Peyer's patch (tissue), 4 donors: ENCODE results near the gene DLK1. TPM values are rescaled to one million over a fixed set of nuclear protein-coding genes. Genes with fewer than 3 reads are reported as not detected.

Experiments
- DNase-seq, 3 donors: peaks; one replicate each; pipeline ENCODE4 v3.0.0-alpha.2; 2017 to 2019
- H3K27ac ChIP-seq, 4 donors: fragments of 200-600 bp; sonication (generic); one replicate each; pipeline ENCODE4 v1.5.1; 2016 to 2019
- H3K27me3 ChIP-seq, 2 donors: fragments of 200-600 bp; sonication (generic); one replicate each; pipeline ENCODE4 v1.5.1; 2019
- H3K36me3 ChIP-seq, 3 donors: fragments of 200-600 bp; sonication (generic); one replicate each; pipeline ENCODE4 v1.5.1; 2016 to 2019
- H3K4me1 ChIP-seq, 4 donors: fragments of 200-600 bp; sonication (generic); one replicate each; pipeline ENCODE4 v1.5.1; 2016 to 2019
- H3K4me3 ChIP-seq, 4 donors: fragments of 200-600 bp; sonication (generic); 1 replicate in 3 of 4; 2 replicates in 1 of 4; pipeline ENCODE4 v1.5.1; 2016 to 2019; ENCODE audit warnings: mild to moderate bottlenecking in 1 of 4
- H3K9me3 ChIP-seq, 4 donors: fragments of 200-600 bp; sonication (generic); one replicate each; pipeline ENCODE4 v1.5.1; 2016 to 2019; ENCODE audit warnings: mild to moderate bottlenecking in 1 of 4
- CTCF ChIP-seq, 6 experiments: fragments of 450-650 bp in 4 of 6; fragments of 200-600 bp in 2 of 6; sonication (generic) in 1 of 6; IDR thresholded peaks; one replicate each; pipeline ENCODE4 v1.5.1; 2017 to 2019; ENCODE audit warnings: antibody characterized with exemption in 6 of 6, mild to moderate bottlenecking in 3 of 6, moderate library complexity in 1 of 6
- POLR2A ChIP-seq, 2 donors: fragments of 450-650 bp; IDR thresholded peaks; one replicate each; pipeline ENCODE4 v1.5.1; 2017; ENCODE audit warnings: antibody characterized with exemption in 2 of 2, mild to moderate bottlenecking in 2 of 2, moderate library complexity in 2 of 2
- total RNA-seq, 4 donors: library from RNA; depleted of rRNA; stranded (reverse); fragments of >200 nt; gene quantifications; one replicate each; pipeline ENCODE4 v1.1.0, GENCODE V29; 2016

Gene DLK1
- total RNA-seq, 4 donors from 2014 or later = not detected

- H3K4me3 ChIP-seq = no peak overlapping the region
- H3K27ac ChIP-seq = no peak overlapping the region
- no peaks in the 10 kb centered on the region for H3K36me3 ChIP-seq
- H3K27me3 ChIP-seq = no peaks in the 10 kb centered on the region
- TF ChIP-seq POLR2A (IDR thresholded peaks at IDR 0.05) (no peak), CTCF (IDR thresholded peaks at IDR 0.05) (no peak)
- H3K4me1 ChIP-seq = no peaks in the 10 kb centered on the region
- H3K9me3 ChIP-seq = no peaks in the 10 kb centered on the region
- no peak for DNase-seq
Measured at GRCh38 chr14:100767003-100767787, 40.5 kb downstream of the DLK1 start.

- DNase-seq = no peak
- TF ChIP-seq CTCF (IDR thresholded peaks at IDR 0.05) (no peak), POLR2A (IDR thresholded peaks at IDR 0.05) (no peak)
- Histone ChIP-seq H3K4me3 (no peak overlapping the region), H3K4me1 (no peaks in the 10 kb centered on the region), H3K36me3 (no peaks in the 10 kb centered on the region), H3K27ac (no peak overlapping the region), H3K9me3 (no peaks in the 10 kb centered on the region), H3K27me3 (no peaks in the 10 kb centered on the region)
Measured at GRCh38 chr14:100767788-100768536, 41.3 kb downstream of the DLK1 start.

GRCh38 chr14:100769035-100769939 is 42.6 kb downstream of the DLK1 start:
- Histone ChIP-seq H3K36me3 (no peaks in the 10 kb centered on the region), H3K9me3 (no peaks in the 10 kb centered on the region), H3K4me1 (no peaks in the 10 kb centered on the region), H3K27ac (no peak overlapping the region), H3K27me3 (no peaks in the 10 kb centered on the region), H3K4me3 (no peak overlapping the region)
- TF ChIP-seq CTCF (IDR thresholded peaks at IDR 0.05) (no peak), POLR2A (IDR thresholded peaks at IDR 0.05) (no peak)
- DNase-seq = no peak

- Histone ChIP-seq H3K9me3 (no peaks in the 10 kb centered on the region), H3K27me3 (no peaks in the 10 kb centered on the region), H3K4me3 (no peak overlapping the region), H3K36me3 (no peaks in the 10 kb centered on the region), H3K4me1 (no peaks in the 10 kb centered on the region), H3K27ac (no peak overlapping the region)
- no peak for TF ChIP-seq CTCF (IDR thresholded peaks at IDR 0.05)
- no peak for DNase-seq
Measured at GRCh38 chr14:100770046-100770445, 43.4 kb downstream of the DLK1 start.

- Histone ChIP-seq H3K36me3 (no peaks in the 10 kb centered on the region), H3K4me3 (no peak overlapping the region), H3K4me1 (no peaks in the 10 kb centered on the region), H3K9me3 (no peaks in the 10 kb centered on the region), H3K27me3 (no peaks in the 10 kb centered on the region), H3K27ac (no peak overlapping the region)
- no peak for TF ChIP-seq POLR2A (IDR thresholded peaks at IDR 0.05)
- no peak for TF ChIP-seq CTCF (IDR thresholded peaks at IDR 0.05)
- peak in 1 of 3 donors; percentile 8 for DNase-seq
Measured at GRCh38 chr14:100770605-100771120, 44.0 kb downstream of the DLK1 start.
